Measurements from ENCODE around the gene PDGFRB.

Gene PDGFRB

GRCh38 chr5:150129813-150130492 is 25.7 kb downstream of the PDGFRB start:
- no peak for TF ChIP-seq POLR2A (IDR thresholded peaks at IDR 0.05; ENCODE audit: extremely low read depth, insufficient read length)
- TF ChIP-seq MYC (IDR thresholded peaks at IDR 0.05; ENCODE audit: low read depth, low read length): peak; percentile 43; the same call in 1 of the 2 replicates
- peak; percentile 68 for TF ChIP-seq MAX (IDR thresholded peaks at IDR 0.05; ENCODE audit: low read depth, low read length)
- TF ChIP-seq CTCF (IDR thresholded peaks at IDR 0.05; ENCODE audit: low read depth, low read length): peak; percentile 86

GRCh38 chr5:150129454-150129812 is 26.2 kb downstream of the PDGFRB start:
- no peak overlapping the region for H3K4me3 ChIP-seq (ENCODE audit: low read depth, low read length)
- no peak for DNase-seq (ENCODE audit: low read depth)
- TF ChIP-seq POLR2A (IDR thresholded peaks at IDR 0.05; ENCODE audit: extremely low read depth, insufficient read length) (no peak), MAX (IDR thresholded peaks at IDR 0.05; ENCODE audit: low read depth, low read length) (no peak), MYC (IDR thresholded peaks at IDR 0.05; ENCODE audit: low read depth, low read length) (no peak), CTCF (IDR thresholded peaks at IDR 0.05; ENCODE audit: low read depth, low read length) (no peak)

More at GRCh38 chr5:150129813-150130492, 25.7 kb downstream of the PDGFRB start:
- H3K4me3 ChIP-seq (ENCODE audit: low read depth, low read length): no peak overlapping the region
- DNase-seq (ENCODE audit: low read depth): peak; percentile 82

GRCh38 chr5:150126921-150127265 is 28.8 kb downstream of the PDGFRB start:
- no peak overlapping the region for H3K4me3 ChIP-seq (ENCODE audit: low read depth, low read length)
- no peak for DNase-seq (ENCODE audit: low read depth)
- TF ChIP-seq POLR2A (IDR thresholded peaks at IDR 0.05; ENCODE audit: extremely low read depth, insufficient read length): no peak
- TF ChIP-seq CTCF (IDR thresholded peaks at IDR 0.05; ENCODE audit: low read depth, low read length): no peak
- no peak for TF ChIP-seq MAX (IDR thresholded peaks at IDR 0.05; ENCODE audit: low read depth, low read length)
- no peak for TF ChIP-seq MYC (IDR thresholded peaks at IDR 0.05; ENCODE audit: low read depth, low read length)

GRCh38 chr5:150126199-150126920 is 29.3 kb downstream of the PDGFRB start:
- TF ChIP-seq CTCF (IDR thresholded peaks at IDR 0.05; ENCODE audit: low read depth, low read length): no peak
- TF ChIP-seq MAX (IDR thresholded peaks at IDR 0.05; ENCODE audit: low read depth, low read length): no peak
- no peak for TF ChIP-seq POLR2A (IDR thresholded peaks at IDR 0.05; ENCODE audit: extremely low read depth, insufficient read length)
- no peak for TF ChIP-seq MYC (IDR thresholded peaks at IDR 0.05; ENCODE audit: low read depth, low read length)
- no peak for DNase-seq (ENCODE audit: low read depth)
- no peak overlapping the region for H3K4me3 ChIP-seq (ENCODE audit: low read depth, low read length)

GRCh38 chr5:150125334-150125733 is 30.3 kb downstream of the PDGFRB start:
- no peak overlapping the region for H3K4me3 ChIP-seq (ENCODE audit: low read depth, low read length)
- no peak for DNase-seq (ENCODE audit: low read depth)
- no peak for TF ChIP-seq MAX (IDR thresholded peaks at IDR 0.05; ENCODE audit: low read depth, low read length)
- TF ChIP-seq MYC (IDR thresholded peaks at IDR 0.05; ENCODE audit: low read depth, low read length): no peak
- no peak for TF ChIP-seq CTCF (IDR thresholded peaks at IDR 0.05; ENCODE audit: low read depth, low read length)
- no peak for TF ChIP-seq POLR2A (IDR thresholded peaks at IDR 0.05; ENCODE audit: extremely low read depth, insufficient read length)
